ENCODE measurements around the gene FGF21. TPM values are rescaled to one million over a fixed set of nuclear protein-coding genes. Genes with fewer than 3 reads are reported as not detected.

Gene FGF21
- total RNA-seq, 1 donor from 2014 or later: not detected

DNA sequence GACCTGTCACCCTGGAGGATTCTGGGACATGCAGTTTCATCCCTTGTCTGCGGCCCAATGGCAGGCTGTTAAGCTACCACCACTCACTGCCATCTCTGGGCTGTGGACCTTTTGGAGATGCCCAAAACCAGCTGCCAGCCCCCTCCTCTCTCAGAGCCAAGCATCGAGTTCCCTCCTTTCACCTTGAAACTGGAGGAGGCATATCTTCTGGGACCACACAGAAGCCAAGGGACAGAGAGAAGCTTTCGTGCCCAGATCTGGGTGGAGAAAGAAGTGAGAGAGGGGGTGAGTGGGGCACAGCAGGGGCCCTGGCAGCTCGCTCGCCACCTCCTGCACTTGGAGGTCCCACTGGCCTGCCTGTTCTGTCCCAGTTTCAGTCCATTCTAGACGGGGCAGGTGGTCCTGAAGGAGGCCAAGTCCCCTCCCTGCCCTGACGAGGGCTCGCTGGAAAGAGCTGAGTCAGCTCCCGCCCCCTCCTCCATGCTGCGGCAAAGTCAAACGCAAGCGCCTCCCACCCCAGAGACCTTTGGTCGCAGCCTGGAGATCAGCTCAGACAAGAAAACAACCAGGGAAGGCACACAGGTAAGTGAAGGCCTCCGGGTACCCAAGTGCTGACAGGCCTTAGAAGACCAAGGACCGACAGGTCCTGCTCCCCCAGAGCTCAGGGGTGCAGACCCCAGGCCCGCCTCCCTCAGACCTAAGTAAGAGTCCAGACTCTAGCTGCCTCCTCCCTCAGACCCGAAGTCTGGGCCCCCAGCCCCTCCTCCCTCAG lies 51.7 kb downstream of the FGF21 start:
- TF ChIP-seq, protein P1, sequence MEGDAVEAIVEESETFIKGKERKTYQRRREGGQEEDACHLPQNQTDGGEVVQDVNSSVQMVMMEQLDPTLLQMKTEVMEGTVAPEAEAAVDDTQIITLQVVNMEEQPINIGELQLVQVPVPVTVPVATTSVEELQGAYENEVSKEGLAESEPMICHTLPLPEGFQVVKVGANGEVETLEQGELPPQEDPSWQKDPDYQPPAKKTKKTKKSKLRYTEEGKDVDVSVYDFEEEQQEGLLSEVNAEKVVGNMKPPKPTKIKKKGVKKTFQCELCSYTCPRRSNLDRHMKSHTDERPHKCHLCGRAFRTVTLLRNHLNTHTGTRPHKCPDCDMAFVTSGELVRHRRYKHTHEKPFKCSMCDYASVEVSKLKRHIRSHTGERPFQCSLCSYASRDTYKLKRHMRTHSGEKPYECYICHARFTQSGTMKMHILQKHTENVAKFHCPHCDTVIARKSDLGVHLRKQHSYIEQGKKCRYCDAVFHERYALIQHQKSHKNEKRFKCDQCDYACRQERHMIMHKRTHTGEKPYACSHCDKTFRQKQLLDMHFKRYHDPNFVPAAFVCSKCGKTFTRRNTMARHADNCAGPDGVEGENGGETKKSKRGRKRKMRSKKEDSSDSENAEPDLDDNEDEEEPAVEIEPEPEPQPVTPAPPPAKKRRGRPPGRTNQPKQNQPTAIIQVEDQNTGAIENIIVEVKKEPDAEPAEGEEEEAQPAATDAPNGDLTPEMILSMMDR (IDR thresholded peaks at IDR 0.05; ENCODE audit: insufficient read depth, low read depth, low read length): no peak
- TF ChIP-seq EZH2 (IDR thresholded peaks at IDR 0.05; ENCODE audit: insufficient read depth, low read length): no peak
- no peak overlapping the region for H2AFZ ChIP-seq (ENCODE audit: low read depth, low read length)
- H3K79me2 ChIP-seq (ENCODE audit: insufficient read depth, low read length): no peaks in the 10 kb centered on the region
- H3K27me3 ChIP-seq (ENCODE audit: insufficient read depth, low read length): no peaks in the 10 kb centered on the region
- no peak overlapping the region for H3K27ac Mint-ChIP-seq (ENCODE audit: unreplicated experiment)
- no peak overlapping the region for H3K4me3 ChIP-seq (ENCODE audit: insufficient read depth, low read depth, low read length)
- peaks cover 8% of the 10 kb centered on the region for H3K4me1 ChIP-seq (ENCODE audit: insufficient read depth, low read length)
- H4K20me1 ChIP-seq (ENCODE audit: insufficient read depth, low read length): no peaks in the 10 kb centered on the region
- no peak for DNase-seq (ENCODE audit: low read depth)
- H3K9me3 Mint-ChIP-seq (ENCODE audit: unreplicated experiment): no peaks in the 10 kb centered on the region
- no peaks in the 10 kb centered on the region for H3K36me3 ChIP-seq (ENCODE audit: insufficient read depth, low read length)
- H3K4me1 Mint-ChIP-seq (ENCODE audit: low read depth, unreplicated experiment): no peaks in the 10 kb centered on the region
- no peak for FAIRE-seq
- H3K9me3 ChIP-seq (ENCODE audit: insufficient read depth, low read depth, low read length): no peaks in the 10 kb centered on the region
- H3K4me3 Mint-ChIP-seq (ENCODE audit: unreplicated experiment): no peak overlapping the region
- no peak overlapping the region for H3K27ac ChIP-seq (ENCODE audit: low read depth, low read length)
- H3K36me3 Mint-ChIP-seq (ENCODE audit: low read depth, unreplicated experiment): peaks cover 4% of the 10 kb centered on the region
- H3K9ac ChIP-seq (ENCODE audit: low read length): no peak overlapping the region
- H3K27me3 Mint-ChIP-seq (ENCODE audit: low read depth, unreplicated experiment): no peaks in the 10 kb centered on the region
- no peak overlapping the region for H3K4me2 ChIP-seq (ENCODE audit: low read length)

GRCh38 chr19:48807590-48808308 lies 52.4 kb downstream of the FGF21 start:
- Histone ChIP-seq H3K36me3 (ENCODE audit: insufficient read depth, low read length) (no peaks in the 10 kb centered on the region), H3K4me1 (ENCODE audit: insufficient read depth, low read length) (peaks cover 8% of the 10 kb centered on the region), H3K27ac (ENCODE audit: low read depth, low read length) (no peak overlapping the region), H3K4me2 (ENCODE audit: low read length) (no peak overlapping the region), H2AFZ (ENCODE audit: low read depth, low read length) (no peak overlapping the region), H3K9ac (ENCODE audit: low read length) (no peak overlapping the region), H3K79me2 (ENCODE audit: insufficient read depth, low read length) (no peaks in the 10 kb centered on the region), H3K9me3 (ENCODE audit: insufficient read depth, low read depth, low read length) (no peaks in the 10 kb centered on the region), H3K4me3 (ENCODE audit: insufficient read depth, low read depth, low read length) (no peak overlapping the region), H4K20me1 (ENCODE audit: insufficient read depth, low read length) (no peaks in the 10 kb centered on the region), H3K27me3 (ENCODE audit: insufficient read depth, low read length) (no peaks in the 10 kb centered on the region)
- no peak for FAIRE-seq
- peaks cover 4% of the 10 kb centered on the region for H3K36me3 Mint-ChIP-seq (ENCODE audit: low read depth, unreplicated experiment)
- no peak overlapping the region for H3K4me3 Mint-ChIP-seq (ENCODE audit: unreplicated experiment)
- no peaks in the 10 kb centered on the region for H3K9me3 Mint-ChIP-seq (ENCODE audit: unreplicated experiment)
- H3K27ac Mint-ChIP-seq (ENCODE audit: unreplicated experiment): no peak overlapping the region
- no peak for TF ChIP-seq EZH2 (IDR thresholded peaks at IDR 0.05; ENCODE audit: insufficient read depth, low read length)
- TF ChIP-seq, protein P1 (IDR thresholded peaks at IDR 0.05; ENCODE audit: insufficient read depth, low read depth, low read length): no peak
- no peak for DNase-seq (ENCODE audit: low read depth)
- H3K4me1 Mint-ChIP-seq (ENCODE audit: low read depth, unreplicated experiment): no peaks in the 10 kb centered on the region
- H3K27me3 Mint-ChIP-seq (ENCODE audit: low read depth, unreplicated experiment): no peaks in the 10 kb centered on the region

Other genes starting within 250 kb of the FGF21 start
- gene LMTK3, start 243.7 kb upstream of the FGF21 start, total RNA-seq: 6.2 TPM in 2 replicates
- 0.31 TPM in 1 of 2 replicates, not detected in the other for gene SULT2B1, start 203.4 kb upstream of the FGF21 start, total RNA-seq
- gene SPACA4, start 148.8 kb upstream of the FGF21 start, total RNA-seq: not detected in 2 replicates
- 1.3 and 1.7 TPM in 2 replicates for gene FAM83E, start 140.4 kb upstream of the FGF21 start, total RNA-seq
- 1,046 and 1,102 TPM in 2 replicates for gene RPL18, start 136.3 kb upstream of the FGF21 start, total RNA-seq
- gene SPHK2, start 136.0 kb upstream of the FGF21 start, total RNA-seq: 25.4 and 29.4 TPM in 2 replicates
- 1.2 and 1.5 TPM in 2 replicates for gene DBP, start 118.1 kb upstream of the FGF21 start, total RNA-seq
- gene CA11, start 109.3 kb upstream of the FGF21 start, total RNA-seq: 9.5 and 9.8 TPM in 2 replicates
- 0.11 and 0.41 TPM in 2 replicates for gene NTN5, start 82.5 kb upstream of the FGF21 start, total RNA-seq
- not detected in 2 replicates for gene FUT2, start 59.6 kb upstream of the FGF21 start, total RNA-seq
- 0.55 and 0.57 TPM in 2 replicates for gene MAMSTR, start 35.8 kb upstream of the FGF21 start, total RNA-seq
- gene RASIP1, start 14.9 kb upstream of the FGF21 start, total RNA-seq: 0.26 and 0.68 TPM in 2 replicates
- gene IZUMO1, start 8.6 kb upstream of the FGF21 start, total RNA-seq: not detected in 2 replicates
- gene FUT1, start 2.9 kb upstream of the FGF21 start, total RNA-seq: 0.65 and 0.91 TPM in 2 replicates
- gene BCAT2, start 55.5 kb downstream of the FGF21 start, total RNA-seq: 38.1 and 41.5 TPM in 2 replicates
- 8.2 and 9.7 TPM in 2 replicates for gene HSD17B14, start 81.0 kb downstream of the FGF21 start, total RNA-seq
- gene PLEKHA4, start 113.1 kb downstream of the FGF21 start, total RNA-seq: 27.5 and 32.8 TPM in 2 replicates
- 39.5 and 53.2 TPM in 2 replicates for gene PPP1R15A, start 116.9 kb downstream of the FGF21 start, total RNA-seq
- not detected in 2 replicates for gene TULP2, start 143.2 kb downstream of the FGF21 start, total RNA-seq
- gene NUCB1, start 144.8 kb downstream of the FGF21 start, total RNA-seq: 164 and 189 TPM in 2 replicates
- gene DHDH, start 178.2 kb downstream of the FGF21 start, total RNA-seq: 0.45 TPM in 1 of 2 replicates, not detected in the other
- 169 and 174 TPM in 2 replicates for gene BAX, start 199.4 kb downstream of the FGF21 start, total RNA-seq
- gene FTL, start 209.8 kb downstream of the FGF21 start, total RNA-seq: 3,402 and 4,020 TPM in 2 replicates
- 86.0 and 86.8 TPM in 2 replicates for gene GYS1, start 237.8 kb downstream of the FGF21 start, total RNA-seq
- gene RUVBL2, start 238.4 kb downstream of the FGF21 start, total RNA-seq: 105 and 106 TPM in 2 replicates

Data from astrocyte (in vitro differentiated cells and primary cell).